K562 (cell line): ENCODE data around the gene SPDL1. TPM values are rescaled to one million over a fixed set of nuclear protein-coding genes. Genes with fewer than 3 reads are reported as not detected.

Experiments used
- ATAC-seq: fragments of 200-7000 bp; cut with Tn5 transposase; 3 replicates; pipeline ENCODE4 v1.9.1; 2020; ENCODE audit warnings: moderate library complexity
- BruUV-seq: library from RNA; stranded (reverse); fragments of 400-500 nt; replicated peaks from 2 replicates; lab custom pipeline; 2021; lab: Mats Ljungman, UMichigan
- CTCF ChIA-PET: fragments of 300-600 bp; formaldehyde crosslinking; extraction: SDS; loops from one replicate; lab custom pipeline; 2021; ENCODE audit warnings: low intra/inter-chr PET ratio; lab: Yijun Ruan, JAX
- POLR2A ChIA-PET: fragments of 300-600, 350-650 bp; sonication (Branson Sonifier 250); formaldehyde crosslinking; extraction: SDS; loops from one replicate; lab custom pipeline; 2021; ENCODE audit warnings: antibody characterized with exemption, inconsistent platforms; lab: Yijun Ruan, JAX
- DNase-seq, 4 experiments: peaks; one replicate each; pipeline versions ENCODE4 v3.0.0 to v3.0.0-alpha.2; 2011 to 2018; ENCODE audit warnings: low spot score in 3 of 4, mixed read lengths in 3 of 4; ENCODE audit errors: extremely low read depth in 1 of 4
- FAIRE-seq: peaks from 2 replicates; lab custom pipeline; 2011; peaks lifted over from hg19 to GRCh38; lab: Jason Lieb, UNC
- H2AFZ ChIP-seq: 2 replicates; pipeline ENCODE4 v1.6.0; 2011; ENCODE audit warnings: low read depth, low read length, control low read depth, inconsistent platforms
- H3K27ac ChIP-seq: fragments of 200-600 bp; 3 replicates; pipeline ENCODE4 v1.8.0; 2011; ENCODE audit warnings: low read depth, mild to moderate bottlenecking, control low read depth, inconsistent platforms, low read length, moderate library complexity, mixed read lengths; ENCODE audit errors: extremely low read depth
- H3K27me3 ChIP-seq, 2 experiments: fragments of 300-600 bp in 1 of 2; 2 replicates in 1 of 2; 3 replicates in 1 of 2; pipeline versions ENCODE4 v1.6.0 to v1.8.0; 2011; ENCODE audit warnings: inconsistent platforms in 2 of 2, low read length in 2 of 2, mild to moderate bottlenecking in 1 of 2, mixed read lengths in 1 of 2, moderate library complexity in 1 of 2; ENCODE audit not compliant: control insufficient read depth in 2 of 2, insufficient read depth in 2 of 2
- H3K36me3 ChIP-seq: fragments of 300-600 bp; 3 replicates; pipeline ENCODE4 v1.8.0; 2011; ENCODE audit warnings: mild to moderate bottlenecking, low read length, inconsistent platforms; ENCODE audit not compliant: control insufficient read depth, insufficient read depth
- H3K4me1 ChIP-seq, 2 experiments: fragments of 200-600 bp in 1 of 2; replicated peaks in 1 of 2; 2 replicates in 1 of 2; 3 replicates in 1 of 2; pipeline versions ENCODE4 v1.5.1 to v1.8.0; 2011; ENCODE audit warnings: inconsistent platforms in 2 of 2, low read length in 2 of 2, mild to moderate bottlenecking in 1 of 2, mixed read lengths in 1 of 2, moderate library complexity in 1 of 2; ENCODE audit not compliant: control insufficient read depth in 2 of 2, insufficient read depth in 2 of 2
- H3K4me2 ChIP-seq: 2 replicates; pipeline ENCODE4 v1.6.1; 2011; ENCODE audit warnings: low read length, control low read depth, inconsistent platforms, mixed read lengths; ENCODE audit not compliant: insufficient read depth
- H3K4me3 ChIP-seq: fragments of 200-600 bp; sonication (generic), shearing (Covaris generic); 2 replicates; pipeline ENCODE4 v1.5.1; 2016; ENCODE audit warnings: control low read depth, inconsistent platforms
- H3K79me2 ChIP-seq: fragments of 200-600 bp; 3 replicates; pipeline ENCODE4 v1.8.0; 2011; ENCODE audit warnings: low read length, inconsistent platforms; ENCODE audit not compliant: control insufficient read depth, insufficient read depth
- H3K9ac ChIP-seq, 2 experiments: 2 replicates each; pipeline versions ENCODE4 v1.6.0 to v1.6.1; 2011; ENCODE audit warnings: low read depth in 2 of 2, low read length in 2 of 2, control low read depth in 1 of 2, inconsistent platforms in 1 of 2, mild to moderate bottlenecking in 1 of 2, mixed read lengths in 1 of 2; ENCODE audit not compliant: insufficient read depth in 1 of 2
- H3K9me1 ChIP-seq: one replicate; pipeline ENCODE4 v1.6.0; 2011; ENCODE audit warnings: inconsistent platforms, mild to moderate bottlenecking, low read length, moderate library complexity; ENCODE audit not compliant: control insufficient read depth, insufficient read depth
- H3K9me3 ChIP-seq: replicated peaks from 2 replicates; pipeline ENCODE4 v1.5.1; 2011; ENCODE audit warnings: low read depth, low read length, inconsistent platforms; ENCODE audit not compliant: control insufficient read depth, insufficient read depth
- H4K20me1 ChIP-seq: replicated peaks from 2 replicates; pipeline ENCODE4 v1.6.1; 2011; ENCODE audit warnings: low read length, inconsistent platforms, mixed read lengths; ENCODE audit not compliant: control insufficient read depth, insufficient read depth
- CBX3 ChIP-seq, 2 experiments: IDR thresholded peaks; 1 replicate in 1 of 2; 2 replicates in 1 of 2; pipeline ENCODE4 v1.6.1; 2012; ENCODE audit warnings: inconsistent platforms in 2 of 2, low read length in 2 of 2, borderline replicate concordance in 1 of 2, control low read depth in 1 of 2
- EHMT2 ChIP-seq: fragments of 450-650 bp; IDR thresholded peaks from 2 replicates; pipeline ENCODE4 v1.6.1; 2018; ENCODE audit warnings: antibody characterized with exemption
- FOS ChIP-seq: IDR thresholded peaks from 3 replicates; pipeline ENCODE4 v1.6.1; 2011; ENCODE audit not compliant: insufficient read length; ENCODE audit errors: extremely low read depth
- FOXP1 ChIP-seq: sonication (generic); formaldehyde crosslinking; IDR thresholded peaks from 2 replicates; pipeline ENCODE4 v1.8.0; 2022; ENCODE audit warnings: mild to moderate bottlenecking, missing genetic modification reagents
- PHB ChIP-seq: fragments of 250-450 bp; sonication (Bioruptor Pico); IDR thresholded peaks from 2 replicates; pipeline ENCODE4 v1.5.0; 2021
- RNF2 ChIP-seq: sonication (generic); IDR thresholded peaks from 2 replicates; pipeline ENCODE4 v1.6.1; 2016
- TAF1 ChIP-seq: IDR thresholded peaks from 2 replicates; pipeline ENCODE4 v1.6.1; 2011; ENCODE audit warnings: mild to moderate bottlenecking, low read length, moderate library complexity; ENCODE audit not compliant: insufficient read depth, control insufficient read depth, severe bottlenecking; ENCODE audit errors: extremely low read depth
- TFE3 ChIP-seq: fragments of 450-650 bp; formaldehyde crosslinking; IDR thresholded peaks from 2 replicates; pipeline ENCODE4 v1.4.0; 2020; ENCODE audit warnings: mild to moderate bottlenecking, mixed read lengths
- U2AF2 ChIP-seq: fragments of 200-400 bp; formaldehyde crosslinking; optimal IDR thresholded peaks from 2 replicates; pipeline ENCODE3; 2017; ENCODE audit warnings: low read depth, mild to moderate bottlenecking, low read length
- WGBS: fragments of 100-300 bp; shearing (Covaris generic); methylation state at CpG from one replicate; pipeline ENCODE4 v1.1.6; 2016; ENCODE audit warnings: low coverage, mixed read lengths; ENCODE audit not compliant: insufficient coverage; ENCODE audit errors: missing lambda C conversion rate; 5-methylcytosine and 5-hydroxymethylcytosine counted together
- in situ Hi-C: fragments of 300-500 bp; cut with MboI; formaldehyde crosslinking; loops from 4 replicates; pipeline ENCODE4 v1.15.0; 2018; ENCODE audit warnings: inconsistent platforms, mixed read lengths
- intact Hi-C: fragments of 100-400 bp; cut with micrococcal nuclease; formaldehyde crosslinking; loops from 2 replicates; pipeline ENCODE4 v1.14.2; 2022
- polyA plus RNA-seq, 8 experiments: library from polyadenylated mRNA; depleted of rRNA in 4 of 8; stranded (reverse) in 5 of 8; unstranded in 3 of 8; fragments of >200 nt; fragmentation: Nextera tagmentation in 2 of 8; fragmentation: Illumina TruSeq in 1 of 8; extraction: Ambion mirVana in 2 of 8; extraction: Trizol in 1 of 8; gene quantifications; 2 replicates each; pipeline versions ENCODE4 v1.2.1 to v1.2.3, GENCODE V29; 2011 to 2014; ENCODE audit warnings: inconsistent platforms in 1 of 8, missing spikeins in 1 of 8
- total RNA-seq, 7 experiments: library from RNA; depleted of rRNA in 6 of 7; stranded (reverse); fragments of >200 nt in 6 of 7; fragmentation: Illumina TruSeq in 2 of 7; extraction: Trizol in 2 of 7; gene quantifications; 2 replicates each; pipeline versions ENCODE4 v1.2.1 to v1.2.3, GENCODE V29; 2011 to 2021; ENCODE audit warnings: low replicate concordance in 1 of 7
- TF ChIP-seq, protein P1 (sequence below): fragments of 450-650 bp; IDR thresholded peaks from 2 replicates; pipeline ENCODE4 v1.6.1; 2016; ENCODE audit warnings: antibody characterized with exemption

SPDL1 gene
- total and polyA plus RNA-seq, 9 of the 15 experiments (the other 6 are each of a cell fraction or from before 2014, with no cell fraction given), result 32.4 to 59.6 (median 49.0) TPM

- Histone ChIP-seq H3K27ac (no peak overlapping the region), H3K9me3 (no peaks in the 10 kb centered on the region), H3K36me3 (no peaks in the 10 kb centered on the region), H3K4me2 (no peak overlapping the region), H4K20me1 (no peaks in the 10 kb centered on the region)
- FAIRE-seq (no peak), ATAC-seq (no peak), DNase-seq (no peak)
- 6% methylated on average over 1 of the region's 1 CpG for WGBS
- in situ Hi-C loops, result no loop called here
- TF ChIP-seq TAF1 (no peak), CBX3 (IDR thresholded peaks at IDR 0.05; ENCODE audit: borderline replicate concordance in 1 of 2, low read length in 2 of 2) (peak in 1 of 2 experiments; percentile 73; a peak in 1 of 3 replicates)
- TF ChIP-seq, all 486 proteins: peak for 1
- CTCF ChIA-PET, result interaction anchor here (0.6 kb wide), 1 partner anchor 52 kb away, joined by 3 read pairs; no protein-coding TSS in a partner anchor
- Histone ChIP-seq H3K4me1 (no peaks in the 10 kb centered on the region), H3K9ac (no peak overlapping the region), H3K79me2 (no peaks in the 10 kb centered on the region), H3K27me3 (no peaks in the 10 kb centered on the region), H3K9me1 (no peaks in the 10 kb centered on the region), H3K4me3 (no peak overlapping the region), H2AFZ (no peak overlapping the region)
- no TSS peak for BruUV-seq
- POLR2A ChIA-PET, result no interaction called here
- intact Hi-C loops, result no loop called here
Measured at GRCh38 chr5:169557838-169558237, 25.7 kb upstream of the SPDL1 start.

- Histone ChIP-seq H4K20me1 (no peaks in the 10 kb centered on the region), H3K4me1 (no peaks in the 10 kb centered on the region), H3K27ac (no peak overlapping the region), H3K9ac (no peak overlapping the region), H3K4me2 (no peak overlapping the region), H3K27me3 (no peaks in the 10 kb centered on the region), H3K4me3 (no peak overlapping the region), H3K9me3 (no peaks in the 10 kb centered on the region)
- no peak for DNase-seq
- no peak for FAIRE-seq
- POLR2A ChIA-PET, result interaction anchor here (1.4 kb wide), 1 partner anchor 22 kb away, joined by 5 read pairs; the partner anchor contains the start of gene SPDL1
- intact Hi-C loops, result no loop called here
- CTCF ChIA-PET, result no interaction called here
- ATAC-seq, result no peak
- no peak for TF ChIP-seq FOXP1 (CRISPR knock-in tag)
- TF ChIP-seq FOS, result no peak
- TF ChIP-seq, protein P1, sequence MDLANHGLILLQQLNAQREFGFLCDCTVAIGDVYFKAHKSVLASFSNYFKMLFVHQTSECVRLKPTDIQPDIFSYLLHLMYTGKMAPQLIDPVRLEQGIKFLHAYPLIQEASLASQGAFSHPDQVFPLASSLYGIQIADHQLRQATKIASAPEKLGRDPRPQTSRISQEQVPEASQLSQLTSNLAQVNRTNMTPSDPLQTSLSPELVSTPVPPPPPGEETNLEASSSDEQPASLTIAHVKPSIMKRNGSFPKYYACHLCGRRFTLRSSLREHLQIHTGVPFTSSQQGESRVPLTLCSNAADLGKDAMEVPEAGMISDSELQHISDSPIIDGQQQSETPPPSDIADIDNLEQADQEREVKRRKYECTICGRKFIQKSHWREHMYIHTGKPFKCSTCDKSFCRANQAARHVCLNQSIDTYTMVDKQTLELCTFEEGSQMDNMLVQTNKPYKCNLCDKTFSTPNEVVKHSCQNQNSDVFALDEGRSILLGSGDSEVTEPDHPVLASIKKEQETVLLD, result no peak
- no peak for TF ChIP-seq U2AF2
- no peak for TF ChIP-seq RNF2
- TF ChIP-seq EHMT2, result no peak
- TF ChIP-seq PHB (CRISPR knock-in tag), result no peak
- TF ChIP-seq TFE3 (CRISPR knock-in tag), result no peak
- TF ChIP-seq, all 486 proteins: peak for 0
- Histone ChIP-seq H3K36me3 (no peaks in the 10 kb centered on the region), H2AFZ (no peak overlapping the region), H3K79me2 (no peaks in the 10 kb centered on the region), H3K9me1 (no peaks in the 10 kb centered on the region)
- no TSS peak for BruUV-seq
- in situ Hi-C loops, result loop anchor here (10.0 kb wide), 1 partner anchor 577 kb away; no protein-coding TSS in a partner anchor
- WGBS, result 0% methylated on average over 2 of the region's 2 CpGs
Measured at GRCh38 chr5:169561893-169562292, 21.7 kb upstream of the SPDL1 start.
